ENCODE data around the gene IGLL5.

Gene IGLL5

GRCh38 chr22:22938672-22939587 lies 51.3 kb downstream of the IGLL5 start:
- DNase-seq (ENCODE audit: low read depth) = no peak

- no peak for DNase-seq (ENCODE audit: low read depth)
Observed at GRCh38 chr22:22939588-22940368, 52.2 kb downstream of the IGLL5 start.

GRCh38 chr22:22940961-22941605 lies 53.5 kb downstream of the IGLL5 start:
- DNase-seq (ENCODE audit: low read depth) = no peak

- DNase-seq (ENCODE audit: low read depth) = no peak
Observed at GRCh38 chr22:22941831-22942510, 54.4 kb downstream of the IGLL5 start.

GRCh38 chr22:22942511-22943329 lies 55.1 kb downstream of the IGLL5 start:
- peak; percentile 70 for DNase-seq (ENCODE audit: low read depth)

- DNase-seq (ENCODE audit: low read depth) = no peak
Observed at GRCh38 chr22:22943521-22944267, 56.1 kb downstream of the IGLL5 start.

- DNase-seq (ENCODE audit: low read depth) = no peak
Observed at GRCh38 chr22:22944268-22944985, 56.8 kb downstream of the IGLL5 start.

GRCh38 chr22:22945195-22945594 lies 57.6 kb downstream of the IGLL5 start:
- DNase-seq (ENCODE audit: low read depth) = no peak
